HepG2 (cell line): Measurements from ENCODE around the gene PDE4C.

Experiments used
- CTCF ChIP-seq: sonication (generic); formaldehyde crosslinking; IDR thresholded peaks from 2 replicates; pipeline ENCODE4 v1.5.0; 2020; ENCODE audit warnings: mild to moderate bottlenecking, missing genetic modification reagents, moderate library complexity
- JUN ChIP-seq: sonication (generic); formaldehyde crosslinking; IDR thresholded peaks from 2 replicates; pipeline ENCODE4 v1.4.0; 2020; ENCODE audit warnings: mild to moderate bottlenecking, missing genetic modification reagents
- MAFK ChIP-seq, 2 experiments: IDR thresholded peaks in 1 of 2; conservative IDR thresholded peaks in 1 of 2; 2 replicates each; pipeline ENCODE4 v1.6.1; 2011; ENCODE audit warnings: improper control_type of control experiment in 2 of 2, low read length in 2 of 2
- SUZ12 ChIP-seq: fragments of 150-350 bp; IDR thresholded peaks from 2 replicates; pipeline ENCODE4 v1.6.1; 2014; ENCODE audit warnings: low read depth, low read length
- TGIF2 ChIP-seq: IDR thresholded peaks from 2 replicates; pipeline ENCODE4 v1.6.1; 2016; ENCODE audit warnings: control low read depth, missing compliant biosample characterization
- UBTF ChIP-seq: sonication (generic); formaldehyde crosslinking; IDR thresholded peaks from 2 replicates; pipeline ENCODE4 v1.4.0; 2020; ENCODE audit warnings: mild to moderate bottlenecking, missing genetic modification reagents

- TF ChIP-seq JUN (no peak), MAFK (conservative IDR thresholded peaks at IDR 0.05 in 1 of 2, IDR thresholded peaks at IDR 0.05 in 1 of 2; ENCODE audit: low read length in 2 of 2) (no peak), TGIF2 (no peak), CTCF (CRISPR knock-in tag) (no peak), SUZ12 (no peak), UBTF (CRISPR knock-in tag) (no peak)
These were observed 32.1 kb downstream of the PDE4C start for GRCh38 chr19:18194181-18194530.
